ENCODE data around the gene XPNPEP2.

Gene XPNPEP2

DNA sequence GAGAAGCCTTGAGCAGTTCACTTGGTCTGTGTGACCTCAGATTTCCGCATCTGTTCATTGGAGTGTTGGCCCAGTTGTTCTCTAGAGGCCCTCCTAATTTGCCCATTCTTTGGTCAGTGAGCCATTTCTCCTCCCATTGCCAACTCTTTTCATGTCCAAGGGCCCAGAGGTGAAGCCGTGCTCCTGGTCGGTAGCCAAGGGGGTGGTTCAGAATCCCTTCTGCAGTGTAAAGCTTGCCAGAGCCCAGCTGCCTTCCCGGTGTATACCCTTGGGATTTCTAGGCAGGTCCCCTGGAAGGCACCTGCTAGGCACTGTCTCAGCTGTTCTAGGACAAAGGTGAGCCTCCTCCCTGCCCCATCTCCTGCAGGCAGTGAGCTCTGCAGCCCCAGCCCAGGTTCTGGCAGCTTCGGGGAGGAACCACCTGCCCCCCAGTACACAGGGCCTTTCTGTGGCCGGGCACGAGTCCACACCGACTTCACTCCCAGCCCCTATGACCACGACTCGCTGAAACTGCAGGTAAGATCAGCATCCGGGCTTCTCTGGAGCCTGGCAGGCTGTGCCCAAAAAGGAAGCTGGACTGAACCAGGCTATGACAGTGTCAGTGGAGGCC, 53.3 kb downstream of the XPNPEP2 start:
- no peak for TF ChIP-seq ZFX (IDR thresholded peaks at IDR 0.05; ENCODE audit: borderline replicate concordance)
- TF ChIP-seq, protein P1, sequence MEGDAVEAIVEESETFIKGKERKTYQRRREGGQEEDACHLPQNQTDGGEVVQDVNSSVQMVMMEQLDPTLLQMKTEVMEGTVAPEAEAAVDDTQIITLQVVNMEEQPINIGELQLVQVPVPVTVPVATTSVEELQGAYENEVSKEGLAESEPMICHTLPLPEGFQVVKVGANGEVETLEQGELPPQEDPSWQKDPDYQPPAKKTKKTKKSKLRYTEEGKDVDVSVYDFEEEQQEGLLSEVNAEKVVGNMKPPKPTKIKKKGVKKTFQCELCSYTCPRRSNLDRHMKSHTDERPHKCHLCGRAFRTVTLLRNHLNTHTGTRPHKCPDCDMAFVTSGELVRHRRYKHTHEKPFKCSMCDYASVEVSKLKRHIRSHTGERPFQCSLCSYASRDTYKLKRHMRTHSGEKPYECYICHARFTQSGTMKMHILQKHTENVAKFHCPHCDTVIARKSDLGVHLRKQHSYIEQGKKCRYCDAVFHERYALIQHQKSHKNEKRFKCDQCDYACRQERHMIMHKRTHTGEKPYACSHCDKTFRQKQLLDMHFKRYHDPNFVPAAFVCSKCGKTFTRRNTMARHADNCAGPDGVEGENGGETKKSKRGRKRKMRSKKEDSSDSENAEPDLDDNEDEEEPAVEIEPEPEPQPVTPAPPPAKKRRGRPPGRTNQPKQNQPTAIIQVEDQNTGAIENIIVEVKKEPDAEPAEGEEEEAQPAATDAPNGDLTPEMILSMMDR (IDR thresholded peaks at IDR 0.05): no peak
- H3K27ac ChIP-seq: no peak overlapping the region

DNA sequence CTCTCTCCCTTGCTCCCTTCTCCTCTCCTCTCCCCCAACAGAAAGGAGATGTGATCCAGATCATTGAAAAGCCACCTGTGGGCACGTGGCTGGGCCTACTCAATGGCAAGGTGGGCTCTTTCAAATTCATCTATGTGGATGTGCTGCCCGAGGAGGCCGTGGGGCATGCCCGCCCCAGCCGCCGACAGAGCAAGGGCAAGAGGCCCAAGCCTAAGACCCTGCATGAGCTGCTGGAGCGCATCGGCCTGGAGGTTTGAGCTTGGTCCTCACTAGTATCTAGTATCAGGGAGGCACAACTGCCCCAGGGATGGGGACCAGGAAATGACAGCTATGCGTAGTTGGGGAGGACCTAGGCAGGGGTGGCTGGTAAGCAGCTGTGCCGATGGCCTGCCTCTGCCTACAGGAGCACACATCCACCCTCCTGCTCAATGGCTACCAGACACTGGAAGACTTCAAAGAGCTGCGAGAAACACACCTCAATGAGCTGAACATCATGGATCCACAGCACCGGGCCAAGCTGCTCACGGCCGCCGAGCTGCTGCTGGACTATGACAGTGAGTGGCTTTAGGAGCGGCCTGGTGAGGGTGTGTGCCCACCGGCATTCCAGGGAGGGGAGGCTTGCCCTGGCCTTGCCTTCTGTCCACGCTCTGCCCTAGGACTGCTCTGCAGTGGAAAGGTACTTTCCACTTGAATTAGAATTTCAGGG, 54.0 kb downstream of the XPNPEP2 start:
- TF ChIP-seq, protein P1 (IDR thresholded peaks at IDR 0.05): no peak
- no peak for TF ChIP-seq ZFX (IDR thresholded peaks at IDR 0.05; ENCODE audit: borderline replicate concordance)
- no peak overlapping the region for H3K27ac ChIP-seq

DNA sequence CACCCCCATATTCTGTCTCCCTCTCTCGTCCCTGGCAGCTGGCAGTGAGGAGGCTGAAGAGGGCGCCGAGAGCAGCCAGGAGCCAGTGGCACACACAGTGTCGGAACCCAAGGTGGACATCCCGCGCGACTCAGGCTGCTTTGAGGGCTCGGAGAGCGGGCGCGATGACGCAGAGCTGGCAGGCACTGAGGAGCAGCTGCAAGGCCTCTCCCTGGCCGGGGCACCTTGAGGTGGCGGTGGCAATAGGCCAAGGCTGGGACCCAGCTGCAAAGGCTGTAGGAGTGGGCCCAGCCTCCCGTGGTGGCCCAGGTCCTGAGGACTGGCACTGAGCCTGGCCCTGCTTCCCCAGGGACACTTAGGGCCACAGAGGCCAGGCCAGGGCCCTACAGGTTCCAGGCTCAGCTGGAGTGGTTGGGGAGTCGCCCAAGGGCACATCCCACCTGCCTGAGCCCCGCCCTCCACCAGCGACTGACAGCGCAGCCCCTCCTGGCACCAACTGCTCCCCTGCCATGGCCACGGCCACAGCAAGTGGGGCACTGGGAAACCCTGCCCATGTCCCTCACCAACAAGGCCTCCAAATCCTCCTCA, 54.9 kb downstream of the XPNPEP2 start:
- no peak overlapping the region for H3K27ac ChIP-seq
- TF ChIP-seq, protein P1 (IDR thresholded peaks at IDR 0.05): no peak
- no peak for TF ChIP-seq ZFX (IDR thresholded peaks at IDR 0.05; ENCODE audit: borderline replicate concordance)

DNA sequence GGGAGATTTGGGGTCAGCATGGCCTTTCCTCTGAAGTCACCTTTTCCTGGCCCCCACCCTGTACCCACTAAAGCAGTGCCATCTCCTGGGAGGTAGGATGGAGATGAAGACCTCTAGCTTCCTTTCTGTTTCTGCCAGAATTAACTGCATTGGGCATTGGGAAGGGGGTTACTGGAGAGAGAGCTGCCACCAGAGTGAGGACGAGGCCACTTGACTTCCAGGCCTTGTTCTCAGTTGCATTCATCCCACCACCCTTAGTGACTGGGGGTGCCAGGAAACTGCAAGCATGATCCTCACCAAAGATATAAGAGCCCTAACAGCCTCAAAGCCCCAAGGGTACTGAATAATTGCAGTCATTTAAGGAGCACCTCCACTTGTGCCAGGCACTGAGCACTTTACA, 56.8 kb downstream of the XPNPEP2 start:
- TF ChIP-seq ZFX (IDR thresholded peaks at IDR 0.05; ENCODE audit: borderline replicate concordance): no peak
- TF ChIP-seq, protein P1 (IDR thresholded peaks at IDR 0.05): no peak
- H3K27ac ChIP-seq: no peak overlapping the region

DNA sequence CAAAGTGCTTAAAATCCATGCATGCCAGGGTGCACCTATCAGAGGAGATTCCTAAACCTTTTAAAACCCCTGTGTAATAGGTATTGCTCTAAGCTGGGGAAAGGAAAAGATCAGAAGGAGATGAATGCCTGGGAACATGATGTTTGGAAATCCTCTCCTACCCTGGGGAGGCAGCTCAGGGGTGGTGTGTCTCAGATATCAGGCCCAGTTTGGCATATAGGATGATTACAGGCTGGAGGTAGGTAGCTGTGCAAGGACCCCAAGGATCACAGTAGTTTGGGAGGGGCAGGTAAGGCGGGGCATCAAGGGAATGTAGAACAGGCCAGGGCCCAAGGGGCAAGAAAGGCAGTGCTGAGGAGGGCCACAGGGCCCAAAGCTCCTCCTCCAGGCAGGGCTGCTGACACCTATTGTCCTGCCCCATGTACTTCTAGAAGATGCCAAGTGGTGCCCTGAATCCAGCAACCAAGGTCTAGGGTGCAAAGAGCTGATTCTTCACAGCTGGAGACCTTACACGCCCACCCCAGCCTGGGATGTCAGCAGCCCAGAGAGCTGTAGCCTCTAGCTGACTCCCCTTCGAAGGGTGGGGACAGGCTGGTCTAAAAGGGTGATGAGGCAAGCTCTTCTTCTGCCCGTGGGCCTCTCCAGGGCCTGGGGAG, 58.6 kb downstream of the XPNPEP2 start:
- H3K27ac ChIP-seq: no peak overlapping the region

DNA sequence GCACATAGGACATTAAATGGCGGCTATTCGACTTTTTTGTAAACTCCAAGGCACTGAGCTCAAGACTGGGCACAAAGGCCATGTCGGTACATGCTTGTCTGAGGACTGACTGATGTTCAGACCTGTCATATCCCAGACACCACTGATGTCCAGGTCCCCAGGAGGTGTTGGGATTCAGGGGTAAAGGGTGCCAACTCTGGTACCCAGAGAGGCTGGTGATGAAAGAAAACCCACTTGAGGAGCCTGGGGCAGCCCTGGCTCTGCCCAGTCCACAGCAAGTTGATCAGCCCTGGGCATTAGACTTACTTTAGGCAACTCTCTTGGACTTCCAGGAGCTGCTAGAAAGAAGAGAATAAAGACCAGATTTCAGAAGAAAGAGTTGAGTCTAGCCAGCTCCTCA, 59.7 kb downstream of the XPNPEP2 start:
- H3K27ac ChIP-seq: no peak overlapping the region
- no peak for TF ChIP-seq ZFX (IDR thresholded peaks at IDR 0.05; ENCODE audit: borderline replicate concordance)
- TF ChIP-seq, protein P1 (IDR thresholded peaks at IDR 0.05): no peak

More for the DNA sequence above, 58.6 kb downstream of the XPNPEP2 start:
- no peak for TF ChIP-seq ZFX (IDR thresholded peaks at IDR 0.05; ENCODE audit: borderline replicate concordance)
- TF ChIP-seq, protein P1 (IDR thresholded peaks at IDR 0.05): no peak
